Central memory CD8-positive, alpha-beta T cell (primary cell): Measurements from ENCODE around the gene C10orf105.

Source experiments
- ATAC-seq: fragments of 150-1000 bp; cut with Tn5 transposase; replicated peaks from 2 replicates; pipeline ENCODE4 v1.10.0; 2022; ENCODE audit warnings: mild to moderate bottlenecking, moderate FRiP score, moderate number of reproducible peaks; ENCODE audit not compliant: poor library complexity, severe bottlenecking; ENCODE audit errors: extremely low read depth
- DNase-seq, 2 donors: peaks; one replicate each; pipeline ENCODE4 v3.0.0; 2021; ENCODE audit warnings: low spot score in 2 of 2
- H3K27ac Mint-ChIP-seq: one replicate; pipeline ENCODE4 v1.8.0; 2022; ENCODE audit warnings: low read depth, mild to moderate bottlenecking, moderate library complexity, mixed read lengths
- H3K27me3 Mint-ChIP-seq: one replicate; pipeline ENCODE4 v1.8.0; 2022; ENCODE audit warnings: mixed read lengths
- H3K36me3 Mint-ChIP-seq: one replicate; pipeline ENCODE4 v1.8.0; 2022; ENCODE audit warnings: mild to moderate bottlenecking, moderate library complexity, mixed read lengths; ENCODE audit not compliant: insufficient read depth
- H3K4me1 Mint-ChIP-seq: one replicate; pipeline ENCODE4 v1.8.0; 2022; ENCODE audit warnings: mixed read lengths
- H3K4me3 Mint-ChIP-seq: one replicate; pipeline ENCODE4 v1.8.0; 2022; ENCODE audit warnings: mild to moderate bottlenecking, moderate library complexity, mixed read lengths
- H3K9me3 Mint-ChIP-seq: one replicate; pipeline ENCODE4 v1.8.0; 2022; ENCODE audit warnings: mixed read lengths

The C10orf105 gene

DNA sequence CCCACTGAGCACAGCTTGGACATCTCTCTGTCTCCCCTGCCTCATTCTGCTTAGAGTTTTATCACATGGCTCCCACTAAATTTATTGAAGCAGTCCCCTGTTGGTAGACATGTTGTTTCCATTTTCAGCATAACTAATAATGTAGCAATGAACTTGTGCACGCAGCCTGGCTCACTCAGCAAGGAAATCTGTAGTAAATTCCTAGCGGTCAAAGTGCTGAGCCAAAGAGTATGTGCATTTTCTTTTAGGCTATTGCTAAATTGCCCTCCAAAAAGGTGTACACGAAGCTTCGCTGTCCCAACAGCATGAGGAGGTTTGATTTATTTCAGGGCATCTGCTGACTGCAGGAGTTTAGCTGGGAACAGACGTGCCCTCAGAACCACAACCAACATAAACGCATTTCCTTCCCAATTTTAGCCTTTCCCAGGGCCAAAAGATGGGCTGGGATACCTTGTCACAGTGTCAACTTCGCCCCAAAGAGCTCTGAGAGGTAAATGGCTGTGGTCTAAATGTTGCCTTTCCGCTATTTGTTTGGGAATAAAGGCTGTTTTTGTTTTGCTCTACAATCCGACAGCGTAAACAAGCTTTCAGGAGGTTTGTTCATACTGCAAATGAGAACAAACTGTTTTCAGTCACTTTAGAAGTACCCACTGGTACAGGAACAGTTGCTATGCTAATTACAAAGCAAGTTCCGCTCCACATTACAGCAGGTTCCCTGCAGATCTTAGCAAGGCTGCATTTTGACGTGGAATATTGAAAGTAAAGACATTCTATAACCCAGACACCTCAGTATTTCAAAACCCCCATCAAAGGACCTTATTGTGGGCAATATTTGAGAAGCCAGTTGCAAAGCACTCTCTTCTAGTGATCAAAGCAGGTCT, 37.0 kb upstream of the C10orf105 start:
- H3K27ac Mint-ChIP-seq, result peak overlapping the region; percentile 85
- no peaks in the 10 kb centered on the region for H3K27me3 Mint-ChIP-seq
- ATAC-seq, result peak; percentile 67
- DNase-seq, result no peak
- no peaks in the 10 kb centered on the region for H3K9me3 Mint-ChIP-seq
- H3K4me3 Mint-ChIP-seq, result peak overlapping the region; percentile 34
- H3K4me1 Mint-ChIP-seq, result peaks cover 59% of the 10 kb centered on the region
- peaks cover 39% of the 10 kb centered on the region for H3K36me3 Mint-ChIP-seq

DNA sequence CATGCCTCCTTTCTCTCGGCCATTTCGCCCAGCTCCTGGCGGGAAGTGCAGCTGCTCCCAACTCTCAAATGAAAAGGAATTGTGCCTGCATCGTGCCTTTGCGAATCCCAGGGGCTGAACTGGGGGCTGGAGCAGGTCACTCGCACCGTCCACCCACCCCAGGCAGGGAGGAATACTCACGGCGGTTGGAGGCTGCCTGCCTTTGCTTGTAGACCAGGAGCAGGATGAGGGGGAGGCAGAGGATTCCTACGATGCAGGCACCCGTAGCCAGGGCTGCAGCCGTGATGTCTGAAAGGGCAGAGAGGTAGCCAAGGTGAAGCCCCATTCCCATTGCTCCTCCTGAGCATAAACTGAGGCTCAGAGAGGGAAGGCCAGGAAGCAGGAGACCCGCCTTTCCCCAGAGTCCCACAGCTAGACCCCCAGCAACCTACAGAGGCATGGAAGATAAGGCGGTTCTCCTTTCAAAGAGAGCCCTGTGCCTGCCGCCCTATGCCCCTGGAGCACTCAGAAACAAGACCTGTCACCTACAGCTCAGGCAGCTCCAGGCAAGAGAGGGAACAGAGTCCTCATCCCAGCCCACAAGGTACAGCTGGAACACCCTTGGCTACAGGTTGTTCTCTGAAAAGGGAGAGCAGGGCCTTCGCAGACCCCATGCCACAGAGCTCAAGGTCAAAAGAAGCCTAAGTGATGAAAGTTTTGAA, 35.8 kb upstream of the C10orf105 start:
- DNase-seq (no peak), ATAC-seq (no peak)
- no peaks in the 10 kb centered on the region for H3K27me3 Mint-ChIP-seq
- peaks cover 56% of the 10 kb centered on the region for H3K4me1 Mint-ChIP-seq
- H3K27ac Mint-ChIP-seq, result no peak overlapping the region
- H3K9me3 Mint-ChIP-seq, result no peaks in the 10 kb centered on the region
- H3K4me3 Mint-ChIP-seq, result no peak overlapping the region
- H3K36me3 Mint-ChIP-seq, result peaks cover 42% of the 10 kb centered on the region

- DNase-seq (no peak), ATAC-seq (no peak)
- H3K4me1 Mint-ChIP-seq, result peaks cover 61% of the 10 kb centered on the region
- H3K27ac Mint-ChIP-seq, result no peak overlapping the region
- no peaks in the 10 kb centered on the region for H3K27me3 Mint-ChIP-seq
- H3K36me3 Mint-ChIP-seq, result peaks cover 42% of the 10 kb centered on the region
- no peak overlapping the region for H3K4me3 Mint-ChIP-seq
- H3K9me3 Mint-ChIP-seq, result no peaks in the 10 kb centered on the region
Observed at GRCh38 chr10:71754562-71754961, 35.0 kb upstream of the C10orf105 start.

GRCh38 chr10:71753960-71754505, 34.5 kb upstream of the C10orf105 start:
- Mint-ChIP-seq H3K27ac (no peak overlapping the region), H3K36me3 (peaks cover 39% of the 10 kb centered on the region), H3K9me3 (no peaks in the 10 kb centered on the region), H3K4me1 (peaks cover 66% of the 10 kb centered on the region), H3K27me3 (no peaks in the 10 kb centered on the region), H3K4me3 (no peak overlapping the region)
- DNase-seq (no peak), ATAC-seq (no peak)

DNA sequence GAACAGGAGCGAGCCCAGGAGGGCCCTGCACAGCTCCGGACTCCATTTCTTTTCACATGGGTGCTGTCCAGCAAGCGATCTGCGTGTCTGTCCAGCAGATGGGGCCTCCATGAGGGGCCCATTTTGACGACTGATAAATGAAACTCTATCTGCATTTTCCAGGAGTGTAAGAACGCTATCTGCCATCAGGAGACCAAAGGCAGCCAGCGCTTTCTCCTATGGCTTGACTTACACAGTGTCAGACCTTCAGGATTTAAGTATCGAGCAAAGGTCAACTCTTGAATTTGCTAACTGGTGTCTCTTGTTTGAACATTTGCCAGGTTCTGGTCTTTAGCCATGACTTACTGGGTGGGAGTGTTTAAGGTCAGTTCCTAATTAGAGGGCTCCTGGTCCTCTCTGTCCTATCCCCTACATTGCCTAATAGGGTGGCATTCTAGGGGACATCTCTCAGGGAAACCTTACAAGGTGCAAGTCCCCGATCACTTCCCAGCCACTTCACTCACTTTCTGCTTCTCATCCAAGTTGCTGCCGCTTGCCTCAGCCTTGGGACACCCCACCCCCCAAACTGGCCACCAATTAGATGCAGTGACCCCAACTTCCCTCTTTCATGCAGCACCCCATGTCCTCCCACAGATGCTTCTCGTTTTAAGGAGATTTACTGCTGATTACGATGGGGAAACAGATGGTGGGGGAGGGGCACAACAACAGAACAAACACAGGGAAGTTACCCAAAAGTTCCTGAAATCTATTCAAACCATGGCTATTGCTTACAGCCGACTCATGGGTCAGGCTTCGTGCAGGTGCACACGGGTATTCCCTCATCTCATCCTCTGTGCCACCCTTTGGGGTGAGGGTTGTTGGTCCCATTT, 33.7 kb upstream of the C10orf105 start:
- no peak for ATAC-seq
- Mint-ChIP-seq H3K36me3 (peaks cover 41% of the 10 kb centered on the region), H3K4me1 (peaks cover 73% of the 10 kb centered on the region), H3K27ac (no peak overlapping the region), H3K27me3 (no peaks in the 10 kb centered on the region), H3K9me3 (no peaks in the 10 kb centered on the region), H3K4me3 (no peak overlapping the region)
- no peak for DNase-seq

- Mint-ChIP-seq H3K36me3 (peaks cover 38% of the 10 kb centered on the region), H3K27me3 (no peaks in the 10 kb centered on the region), H3K27ac (peak overlapping the region; percentile 72), H3K9me3 (no peaks in the 10 kb centered on the region), H3K4me1 (peaks cover 78% of the 10 kb centered on the region), H3K4me3 (no peak overlapping the region)
- no peak for DNase-seq
- no peak for ATAC-seq
Observed at GRCh38 chr10:71752391-71753090, 33.0 kb upstream of the C10orf105 start.

DNA sequence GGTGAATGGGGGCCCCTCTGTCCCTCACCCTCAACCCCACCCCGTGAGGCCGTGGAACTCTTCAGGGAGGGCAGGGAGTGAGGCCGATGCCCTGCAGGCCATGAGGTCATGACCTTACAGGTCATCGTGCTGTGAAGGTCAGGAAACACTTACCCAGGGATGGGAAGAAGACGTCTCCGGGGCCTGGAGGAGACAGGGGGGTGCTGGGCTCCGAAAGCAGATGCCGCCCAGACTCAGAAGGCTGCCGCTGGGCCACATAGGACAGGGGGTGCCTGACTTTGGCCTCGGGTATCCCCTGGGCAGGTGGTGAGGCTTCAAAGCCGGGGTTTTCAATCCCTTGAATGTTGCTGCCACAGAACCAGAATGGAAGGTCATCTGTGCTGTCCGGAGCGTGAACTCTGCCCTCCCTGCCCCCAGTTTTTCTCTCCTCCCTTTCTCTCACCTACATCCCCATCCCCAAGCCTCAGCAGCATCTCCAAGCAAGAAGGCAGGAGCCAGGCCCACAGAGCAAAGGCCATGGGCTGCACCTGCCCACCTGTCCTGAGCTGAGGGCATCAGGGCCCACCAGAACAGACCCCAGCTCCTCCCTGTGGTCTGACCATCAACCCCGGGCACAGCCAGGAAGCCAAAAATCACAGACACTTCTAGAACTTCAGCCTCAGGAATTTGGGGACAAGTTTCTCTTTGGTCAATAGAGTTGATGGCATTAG, 32.1 kb upstream of the C10orf105 start:
- Mint-ChIP-seq H3K36me3 (peaks cover 35% of the 10 kb centered on the region), H3K4me3 (no peak overlapping the region), H3K4me1 (peaks cover 80% of the 10 kb centered on the region), H3K9me3 (no peaks in the 10 kb centered on the region), H3K27ac (peak overlapping the region; percentile 72), H3K27me3 (no peaks in the 10 kb centered on the region)
- ATAC-seq, result no peak
- no peak for DNase-seq

- Mint-ChIP-seq H3K9me3 (no peaks in the 10 kb centered on the region), H3K4me3 (no peak overlapping the region), H3K36me3 (peaks cover 33% of the 10 kb centered on the region), H3K4me1 (peaks cover 80% of the 10 kb centered on the region), H3K27ac (peak overlapping the region; percentile 88), H3K27me3 (no peaks in the 10 kb centered on the region)
- no peak for DNase-seq
- no peak for ATAC-seq
Observed at GRCh38 chr10:71750986-71751385, 31.4 kb upstream of the C10orf105 start.

DNA sequence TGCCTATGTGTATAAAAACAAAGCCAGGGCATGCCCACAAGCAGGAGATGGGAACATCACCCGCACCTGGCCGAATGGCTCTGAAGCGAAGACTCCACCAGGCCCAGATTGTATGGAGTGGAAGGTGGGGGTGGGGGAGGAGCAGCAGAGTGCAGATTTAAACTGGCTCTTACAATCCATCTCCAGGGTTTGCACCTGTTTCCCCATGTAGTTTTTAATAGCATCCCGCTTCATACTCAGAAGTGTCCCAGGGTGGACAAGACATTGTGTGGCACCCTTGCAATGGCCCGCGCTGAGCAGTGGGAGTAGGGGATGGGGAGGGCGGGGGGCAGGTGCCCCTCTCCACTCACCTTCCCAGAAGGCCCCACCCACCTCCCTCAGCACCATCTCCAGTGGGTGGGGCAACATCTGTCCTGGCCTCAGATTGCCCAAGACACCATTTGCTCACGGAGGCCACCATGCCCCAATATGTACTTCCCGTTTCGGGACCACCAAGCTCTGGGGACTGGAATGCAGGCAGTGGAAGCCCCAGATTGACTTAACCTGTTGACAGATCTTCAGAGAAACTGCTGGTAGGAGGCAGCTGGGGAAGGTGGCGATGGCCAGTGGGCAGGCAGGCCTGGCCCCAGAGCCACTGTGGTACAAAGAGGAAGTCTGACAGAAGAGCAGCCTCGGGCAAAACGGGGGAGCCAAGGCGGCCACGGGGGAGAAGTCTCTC, 30.7 kb upstream of the C10orf105 start:
- Mint-ChIP-seq H3K9me3 (no peaks in the 10 kb centered on the region), H3K27me3 (no peaks in the 10 kb centered on the region), H3K4me1 (peaks cover 85% of the 10 kb centered on the region), H3K36me3 (peaks cover 32% of the 10 kb centered on the region), H3K4me3 (no peak overlapping the region), H3K27ac (peak overlapping the region; percentile 88)
- ATAC-seq (no peak), DNase-seq (no peak)

- Mint-ChIP-seq H3K4me3 (peak overlapping the region; percentile 71), H3K27ac (peak overlapping the region; percentile 88), H3K4me1 (peaks cover 94% of the 10 kb centered on the region), H3K36me3 (peaks cover 26% of the 10 kb centered on the region), H3K9me3 (no peaks in the 10 kb centered on the region), H3K27me3 (no peaks in the 10 kb centered on the region)
- DNase-seq (no peak), ATAC-seq (no peak)
Observed at GRCh38 chr10:71749396-71749795, 29.8 kb upstream of the C10orf105 start.

GRCh38 chr10:71748671-71749191, 29.2 kb upstream of the C10orf105 start:
- Mint-ChIP-seq H3K27me3 (no peaks in the 10 kb centered on the region), H3K9me3 (no peaks in the 10 kb centered on the region), H3K27ac (peak overlapping the region; percentile 88), H3K4me3 (peak overlapping the region; percentile 71), H3K4me1 (peaks cover 93% of the 10 kb centered on the region), H3K36me3 (peaks cover 27% of the 10 kb centered on the region)
- ATAC-seq (peak; percentile 83), DNase-seq (peak; percentile 58 to 68)
